ENCODE results near the gene GLI1. TPM values are rescaled to one million over a fixed set of nuclear protein-coding genes. Genes with fewer than 3 reads are reported as not detected.
A peak's percentile ranks its signal among the peaks of the same experiment; 100 is the strongest.

GLI1 gene
- total and polyA plus RNA-seq, 7 experiments from 2014 or later = 0.39 to 1.4 (median 0.45) TPM; not detected in 2

DNA sequence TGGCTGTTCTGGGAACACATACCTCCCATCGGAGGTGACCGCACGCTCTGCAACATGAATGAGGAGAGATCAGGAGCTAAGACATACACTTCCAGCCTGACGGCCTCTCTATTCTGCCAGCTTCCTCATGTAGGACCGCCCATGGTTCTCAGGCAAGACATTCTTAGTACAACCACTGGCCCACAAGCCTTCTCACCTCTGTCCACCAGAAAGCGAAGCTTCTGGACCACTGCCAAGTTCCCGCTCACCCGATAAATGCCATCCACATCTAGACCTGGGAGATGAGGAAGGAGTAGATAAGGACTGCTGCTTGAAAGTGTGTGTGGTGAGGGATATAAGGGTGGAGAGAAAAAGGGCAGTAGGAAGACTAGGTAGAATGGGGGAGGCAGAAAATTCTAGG, 14.8 kb downstream of the GLI1 start:
- ATAC-seq (no peak), DNase-seq (no peak)
- Mint-ChIP-seq H3K4me3 (peak overlapping the region; percentile 63 to 90 (median 78)), H3K27ac (peak overlapping the region; percentile 71 to 93 (median 90)), H3K9me3 (no peaks in the 10 kb centered on the region), H3K4me1 (peaks cover 48 to 71% (median 59%) of the 10 kb centered on the region in 7 donors), H3K36me3 (peaks cover 6 to 38% (median 30%) of the 10 kb centered on the region in 5 donors), H3K27me3 (no peaks in the 10 kb centered on the region)
- H3K4me3 ChIP-seq (ENCODE audit: low read length) = no peak overlapping the region
- CTCF ChIA-PET = interaction anchor here (1.6 to 9.6 kb wide), 2 partner anchors 14 to 19 kb away, joined by 4 to 101 read pairs; partner anchors contain the start of gene GLI1
- peak overlapping the region; percentile 94 for H3K27ac ChIP-seq (ENCODE audit: low read depth, low read length)
- H3K9me3 ChIP-seq (ENCODE audit: control insufficient read depth in 2 of 3, low read length in 3 of 3) = no peaks in the 10 kb centered on the region
- no peaks in the 10 kb centered on the region for H3K27me3 ChIP-seq (ENCODE audit: control insufficient read depth in 2 of 2, insufficient read depth in 2 of 2, low read length in 2 of 2)
- intact Hi-C loops (cut with micrococcal nuclease) = no loop called here
- peaks cover 42 to 57% of the 10 kb centered on the region in 2 donors for H3K4me1 ChIP-seq (ENCODE audit: control insufficient read depth in 2 of 2, insufficient read depth in 2 of 2, low read length in 2 of 2)
- POLR2A ChIA-PET = interaction anchor here (0.6 to 2.0 kb wide), 8 partner anchors 8 to 75 kb away, joined by 3 to 15 read pairs (median 4); partner anchors contain the start of gene DDIT3
- peaks cover 23 to 62% (median 41%) of the 10 kb centered on the region in 3 experiments for H3K36me3 ChIP-seq (ENCODE audit: control insufficient read depth in 2 of 3, insufficient read depth in 3 of 3, low read length in 3 of 3)

DNA sequence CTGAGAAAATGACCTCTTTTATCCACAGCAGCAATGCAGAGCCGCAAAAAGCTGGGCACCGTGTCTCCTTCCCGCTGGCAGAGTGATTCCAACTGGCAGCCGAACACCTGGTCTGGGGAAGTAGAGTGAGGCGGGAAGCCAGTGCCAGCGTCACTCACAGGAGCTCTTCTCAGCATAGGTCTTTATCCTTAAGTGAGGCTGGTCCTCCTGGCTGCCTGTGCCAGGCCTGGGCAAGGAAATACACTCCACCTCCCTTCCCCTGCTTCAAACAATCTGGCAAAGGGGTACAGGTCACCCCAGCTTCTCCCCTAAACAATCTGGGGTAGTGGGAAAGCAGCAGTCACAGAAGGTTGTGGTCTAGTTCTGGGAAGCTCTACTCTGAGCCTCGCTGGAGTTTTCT, 15.3 kb downstream of the GLI1 start:
- H3K4me1 Mint-ChIP-seq = peaks cover 52 to 75% (median 63%) of the 10 kb centered on the region in 7 donors
- H3K27ac Mint-ChIP-seq = peak overlapping the region; percentile 71 to 93 (median 90)
- ATAC-seq = no peak
- no peak for DNase-seq
- H3K27me3 ChIP-seq (ENCODE audit: control insufficient read depth in 2 of 2, insufficient read depth in 2 of 2, low read length in 2 of 2) = no peaks in the 10 kb centered on the region
- intact Hi-C loops (cut with micrococcal nuclease) = loop anchor here (5.0 kb wide), 4 partner anchors 217 to 388 kb away; partner anchors contain the start of genes NAB2 (in 2 of the 2), OS9 (in 2 of the 2) and CDK4 (in 1 of the 2)
- H3K36me3 ChIP-seq (ENCODE audit: control insufficient read depth in 2 of 3, insufficient read depth in 3 of 3, low read length in 3 of 3) = peaks cover 23 to 58% (median 41%) of the 10 kb centered on the region in 3 experiments
- CTCF ChIA-PET = interaction anchor here (1.6 to 9.6 kb wide), 2 partner anchors 14 to 19 kb away, joined by 4 to 101 read pairs; partner anchors contain the start of gene GLI1
- POLR2A ChIA-PET = interaction anchor here (0.6 to 2.0 kb wide), 6 partner anchors 9 to 52 kb away, joined by 3 to 15 read pairs (median 4); partner anchors contain the start of gene DDIT3
- H3K27me3 Mint-ChIP-seq = no peaks in the 10 kb centered on the region
- no peaks in the 10 kb centered on the region for H3K9me3 ChIP-seq (ENCODE audit: control insufficient read depth in 2 of 3, low read length in 3 of 3)
- peaks cover 6 to 39% (median 29%) of the 10 kb centered on the region in 5 donors for H3K36me3 Mint-ChIP-seq
- no peak overlapping the region for H3K4me3 ChIP-seq (ENCODE audit: low read length)
- H3K4me1 ChIP-seq (ENCODE audit: control insufficient read depth in 2 of 2, insufficient read depth in 2 of 2, low read length in 2 of 2) = peaks cover 45 to 62% of the 10 kb centered on the region in 2 donors
- H3K9me3 Mint-ChIP-seq = no peaks in the 10 kb centered on the region
- H3K4me3 Mint-ChIP-seq = peak overlapping the region; percentile 63 to 90 (median 78)
- peak overlapping the region; percentile 94 for H3K27ac ChIP-seq (ENCODE audit: low read depth, low read length)

DNA sequence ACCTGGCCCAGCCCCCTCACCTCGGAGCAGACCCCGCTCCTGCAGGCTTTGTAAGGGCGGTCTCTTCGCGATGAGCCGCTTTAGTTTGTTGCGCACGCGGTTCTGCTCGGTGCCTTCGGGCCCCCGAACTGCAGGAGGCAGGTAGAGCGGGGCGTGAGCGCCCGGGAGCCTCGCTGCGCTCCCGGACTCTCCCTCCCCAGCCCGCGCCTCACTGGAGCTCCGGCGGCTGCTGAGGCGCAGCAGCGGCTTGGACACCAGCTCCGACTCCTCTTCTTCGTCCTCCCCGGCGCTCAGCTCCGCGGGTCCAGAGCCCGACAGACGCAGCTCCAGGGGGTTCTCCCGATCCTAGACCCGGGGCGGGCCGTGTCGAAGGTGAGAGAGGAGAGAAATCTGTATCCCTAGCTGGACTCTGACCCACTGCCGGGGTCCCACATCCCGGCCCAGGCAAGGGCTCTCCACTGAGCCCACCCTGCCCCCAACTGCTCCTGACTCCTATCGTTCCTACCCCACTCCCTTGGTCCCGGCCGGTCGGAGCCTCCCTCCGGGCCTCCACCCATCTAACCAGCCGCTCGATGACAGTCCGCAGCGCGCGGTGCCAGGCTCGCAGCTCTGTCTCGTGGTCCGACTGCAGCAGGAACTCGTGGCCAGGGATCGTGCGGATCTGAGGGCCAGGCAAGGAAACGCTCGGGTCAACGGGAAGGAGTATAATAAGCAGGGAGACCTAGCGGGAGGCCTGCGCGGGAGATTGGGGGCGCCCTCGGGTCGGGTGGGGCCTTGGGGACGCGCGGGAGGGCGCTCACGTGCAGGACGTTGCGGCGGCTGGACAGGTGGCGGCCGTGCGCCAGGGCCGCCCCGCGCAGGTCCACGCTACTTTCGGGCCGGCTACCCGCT, 15.9 kb downstream of the GLI1 start:
- POLR2A ChIA-PET = interaction anchor here (0.6 to 5.9 kb wide), 9 partner anchors 9 to 45 kb away, joined by 3 to 81 read pairs (median 7); partner anchors contain the start of genes DDIT3 and GLI1
- peaks cover 57 to 82% (median 68%) of the 10 kb centered on the region in 7 donors for H3K4me1 Mint-ChIP-seq

DNA sequence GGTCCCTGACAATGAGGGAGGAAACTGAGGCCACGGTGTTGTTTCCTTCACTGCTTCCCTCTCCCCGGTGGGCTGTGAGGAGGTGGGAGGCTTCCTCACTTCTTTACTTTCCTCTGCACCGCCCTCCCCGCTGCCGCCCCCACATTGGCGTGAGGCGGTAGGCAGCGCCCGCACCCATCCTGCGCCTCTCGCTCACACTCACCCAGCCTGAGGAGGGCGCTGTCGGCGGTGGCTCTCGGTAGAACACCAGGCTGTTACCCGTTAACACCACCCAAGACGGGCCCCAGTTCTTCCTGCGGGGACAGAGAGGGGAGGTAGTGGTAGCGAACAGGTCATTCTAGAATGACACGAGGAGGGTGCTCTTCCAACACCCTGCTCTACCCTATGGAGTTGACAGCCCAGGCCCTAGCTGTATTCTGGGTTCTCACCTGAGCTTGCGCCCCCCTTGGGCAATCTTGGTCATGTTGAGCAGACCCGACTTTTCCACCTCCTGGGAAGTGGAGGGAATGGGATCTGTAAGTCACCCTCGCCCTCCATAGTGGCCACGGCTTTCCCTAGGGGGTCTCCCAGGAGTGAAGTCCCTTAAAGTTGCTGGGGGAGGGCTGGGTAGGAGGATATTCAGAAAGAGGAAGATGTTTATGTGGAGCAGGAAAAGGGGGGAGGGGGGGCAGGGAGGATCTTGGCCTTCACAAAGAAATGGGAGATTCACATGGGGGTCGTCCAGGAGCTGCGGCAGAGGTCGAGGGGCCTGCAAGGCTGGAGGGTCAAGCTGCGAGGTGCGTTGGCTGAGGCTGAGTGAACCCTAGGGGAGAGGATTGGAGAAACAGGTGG, 16.8 kb downstream of the GLI1 start:
- Mint-ChIP-seq H3K4me3 (peak overlapping the region; percentile 84 to 100 (median 98)), H3K36me3 (peaks cover 6 to 36% (median 28%) of the 10 kb centered on the region in 5 donors), H3K4me1 (peaks cover 66 to 85% (median 76%) of the 10 kb centered on the region in 7 donors), H3K27me3 (no peaks in the 10 kb centered on the region), H3K27ac (peak overlapping the region; percentile 97 to 100 (median 100)), H3K9me3 (peaks cover 0 to 2% (median 0%) of the 10 kb centered on the region in 11 donors)
- H3K4me1 ChIP-seq (ENCODE audit: control insufficient read depth in 2 of 2, insufficient read depth in 2 of 2, low read length in 2 of 2) = peaks cover 59 to 70% of the 10 kb centered on the region in 2 donors
- H3K36me3 ChIP-seq (ENCODE audit: control insufficient read depth in 2 of 3, insufficient read depth in 3 of 3, low read length in 3 of 3) = peaks cover 23 to 43% (median 34%) of the 10 kb centered on the region in 3 experiments
- no peaks in the 10 kb centered on the region for H3K27me3 ChIP-seq (ENCODE audit: control insufficient read depth in 2 of 2, insufficient read depth in 2 of 2, low read length in 2 of 2)
- CTCF ChIA-PET = interaction anchor here (0.5 to 9.6 kb wide), 12 partner anchors 9 to 233 kb away, joined by 3 to 101 read pairs (median 4); partner anchors contain the start of genes GLI1 and INHBE
- POLR2A ChIA-PET = interaction anchor here (0.6 to 5.9 kb wide), 11 partner anchors 10 to 115 kb away, joined by 3 to 81 read pairs (median 6); partner anchors contain the start of genes DDIT3, GLI1, MARS1 and MBD6
- peak overlapping the region; percentile 94 for H3K27ac ChIP-seq (ENCODE audit: low read depth, low read length)
- no peaks in the 10 kb centered on the region for H3K9me3 ChIP-seq (ENCODE audit: control insufficient read depth in 2 of 3, low read length in 3 of 3)
- peak overlapping the region; percentile 95 for H3K4me3 ChIP-seq (ENCODE audit: low read length)
- DNase-seq (peak; percentile 58 to 85 (median 70)), ATAC-seq (peak; percentile 53)
- intact Hi-C loops (cut with micrococcal nuclease) = loop anchor here (2.0 to 5.0 kb wide), 5 partner anchors 14 to 389 kb away; partner anchors contain the start of genes NAB2 (in 2 of the 2), OS9 (in 2 of the 2) and CDK4 (in 1 of the 2)

More for the DNA sequence above, 15.9 kb downstream of the GLI1 start:
- Histone ChIP-seq H3K4me1 (ENCODE audit: control insufficient read depth in 2 of 2, insufficient read depth in 2 of 2, low read length in 2 of 2) (peaks cover 51 to 68% of the 10 kb centered on the region in 2 donors), H3K36me3 (ENCODE audit: control insufficient read depth in 2 of 3, insufficient read depth in 3 of 3, low read length in 3 of 3) (peaks cover 23 to 51% (median 41%) of the 10 kb centered on the region in 3 experiments), H3K27ac (ENCODE audit: low read depth, low read length) (peak overlapping the region; percentile 94), H3K27me3 (ENCODE audit: control insufficient read depth in 2 of 2, insufficient read depth in 2 of 2, low read length in 2 of 2) (no peaks in the 10 kb centered on the region), H3K4me3 (ENCODE audit: low read length) (peak overlapping the region; percentile 95), H3K9me3 (ENCODE audit: control insufficient read depth in 2 of 3, low read length in 3 of 3) (no peaks in the 10 kb centered on the region)
- Mint-ChIP-seq H3K4me3 (peak overlapping the region; percentile 84 to 100 (median 98)), H3K27ac (peak overlapping the region in 8 of 9 donors; percentile 30 to 100 (median 100)), H3K36me3 (peaks cover 6 to 40% (median 28%) of the 10 kb centered on the region in 5 donors), H3K9me3 (no peaks in the 10 kb centered on the region), H3K27me3 (no peaks in the 10 kb centered on the region)
- ATAC-seq (no peak), DNase-seq (no peak)
- CTCF ChIA-PET = interaction anchor here (1.4 to 9.6 kb wide), 6 partner anchors 10 to 49 kb away, joined by 4 to 101 read pairs (median 9); partner anchors contain the start of gene GLI1
- intact Hi-C loops (cut with micrococcal nuclease) = loop anchor here (2.0 to 5.0 kb wide), 5 partner anchors 15 to 388 kb away; partner anchors contain the start of genes NAB2 (in 2 of the 2), OS9 (in 2 of the 2) and CDK4 (in 1 of the 2)

DNA sequence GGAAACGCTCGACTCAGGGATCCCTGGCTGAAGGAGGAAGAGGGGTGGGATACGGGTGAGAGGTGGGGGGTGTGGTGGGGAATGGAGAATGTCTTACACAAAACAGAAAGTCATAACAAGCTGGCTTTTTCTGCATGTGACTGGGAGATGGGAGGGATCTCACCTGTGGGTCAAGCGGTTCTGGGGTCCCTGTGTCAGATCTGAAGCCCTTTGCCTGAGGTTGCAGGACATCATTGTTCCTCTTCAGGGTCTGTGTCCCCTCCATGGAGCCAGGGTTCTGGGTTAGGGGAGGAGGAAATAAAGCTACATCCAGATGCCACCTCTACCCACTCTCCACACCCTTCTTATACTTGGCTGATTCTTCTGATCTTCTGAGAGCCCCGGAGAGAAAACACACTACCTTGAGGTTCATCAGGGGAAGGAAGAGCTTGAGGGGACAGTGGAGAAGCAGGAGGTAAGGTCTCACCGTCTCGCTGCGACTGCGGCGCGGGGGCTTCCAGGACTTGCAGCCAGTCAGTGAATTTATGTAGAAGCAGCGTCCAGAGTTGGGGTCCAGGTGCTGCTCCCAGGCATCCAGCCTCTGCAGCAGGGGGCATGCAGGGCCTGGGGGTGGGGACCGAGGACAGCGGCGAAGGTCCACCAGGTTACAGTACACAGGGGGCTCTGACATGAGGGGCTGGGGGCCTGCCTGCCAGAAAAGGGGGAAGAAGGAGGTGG, 17.6 kb downstream of the GLI1 start:
- H3K9me3 Mint-ChIP-seq = peaks cover 0 to 2% (median 0%) of the 10 kb centered on the region in 11 donors
- H3K27ac Mint-ChIP-seq = peak overlapping the region; percentile 97 to 100 (median 100)
- Histone ChIP-seq H3K27ac (ENCODE audit: low read depth, low read length) (peak overlapping the region; percentile 94), H3K4me1 (ENCODE audit: control insufficient read depth in 2 of 2, insufficient read depth in 2 of 2, low read length in 2 of 2) (peaks cover 62 to 70% of the 10 kb centered on the region in 2 donors), H3K36me3 (ENCODE audit: control insufficient read depth in 2 of 3, insufficient read depth in 3 of 3, low read length in 3 of 3) (peaks cover 21 to 35% (median 28%) of the 10 kb centered on the region in 3 experiments), H3K9me3 (ENCODE audit: control insufficient read depth in 2 of 3, low read length in 3 of 3) (no peaks in the 10 kb centered on the region), H3K27me3 (ENCODE audit: control insufficient read depth in 2 of 2, insufficient read depth in 2 of 2, low read length in 2 of 2) (no peaks in the 10 kb centered on the region), H3K4me3 (ENCODE audit: low read length) (peak overlapping the region; percentile 95)
- H3K4me3 Mint-ChIP-seq = peak overlapping the region; percentile 84 to 100 (median 98)
- CTCF ChIA-PET = interaction anchor here (0.5 to 9.6 kb wide), 13 partner anchors 9 to 233 kb away, joined by 3 to 101 read pairs (median 4); partner anchors contain the start of genes GLI1 and INHBE
- POLR2A ChIA-PET = interaction anchor here (0.5 to 5.9 kb wide), 15 partner anchors 11 to 1547 kb away, joined by 3 to 81 read pairs (median 5); partner anchors contain the start of genes DCTN2, DDIT3, GLI1 and MARS1
- H3K27me3 Mint-ChIP-seq = no peaks in the 10 kb centered on the region
- intact Hi-C loops (cut with micrococcal nuclease) = loop anchor here (1.0 to 5.0 kb wide), 8 partner anchors 14 to 390 kb away; partner anchors contain the start of genes NAB2 (in 2 of the 2), OS9 (in 2 of the 2), CDK4 (in 1 of the 2) and DCTN2 (in 1 of the 2)
- peaks cover 6 to 36% (median 28%) of the 10 kb centered on the region in 5 donors for H3K36me3 Mint-ChIP-seq
- ATAC-seq (no peak), DNase-seq (peak in 7 of 9 donors; percentile 42 to 62 (median 54))
- H3K4me1 Mint-ChIP-seq = peaks cover 67 to 85% (median 77%) of the 10 kb centered on the region in 7 donors

Data from naive thymus-derived CD4-positive, alpha-beta T cell (primary cell).